ENCODE results near the gene CCDC116.
A peak's percentile ranks its signal among the peaks of the same experiment; 100 is the strongest.

CCDC116 gene

GRCh38 chr22:21628386-21629254, 3.9 kb upstream of the CCDC116 start:
- Histone ChIP-seq H3K9ac (ENCODE audit: low read length) (no peak overlapping the region), H2BK5ac (ENCODE audit: low read depth, low read length, poor library complexity) (no peak overlapping the region), H2BK120ac (ENCODE audit: insufficient read depth, low read length, poor library complexity) (no peak overlapping the region), H3K4me1 (ENCODE audit: control insufficient read depth in 1 of 2, insufficient read depth in 2 of 2, low read length in 2 of 2) (peaks cover 5 to 10% of the 10 kb centered on the region in 2 experiments), H3K9me3 (ENCODE audit: insufficient read depth, low read depth, low read length) (peaks cover 8% of the 10 kb centered on the region), H4K91ac (ENCODE audit: low read depth, low read length) (peak overlapping the region; percentile 4), H2AK5ac (ENCODE audit: low read length) (peak overlapping the region; percentile 69), H4K8ac (ENCODE audit: low read depth, low read length) (peak overlapping the region; percentile 64), H2AFZ (ENCODE audit: insufficient read depth, low read length, poor library complexity) (no peak overlapping the region), H3K27me3 (ENCODE audit: insufficient read depth, low read length) (no peaks in the 10 kb centered on the region), H3K4ac (ENCODE audit: low read depth, low read length) (peak overlapping the region; percentile 71), H3K4me2 (ENCODE audit: low read length) (peak overlapping the region; percentile 85), H3K18ac (ENCODE audit: low read length) (peak overlapping the region; percentile 4), H4K12ac (ENCODE audit: low read depth, low read length) (peak overlapping the region; percentile 13), H3K79me2 (ENCODE audit: control insufficient read depth, insufficient read depth, low read length, poor library complexity) (peaks cover 10% of the 10 kb centered on the region), H3K79me1 (ENCODE audit: low read length) (peaks cover 7% of the 10 kb centered on the region), H3K36me3 (ENCODE audit: control insufficient read depth in 1 of 2, insufficient read depth in 2 of 2, low read length in 2 of 2) (peaks cover 12 to 15% of the 10 kb centered on the region in 2 experiments), H2BK12ac (ENCODE audit: low read length) (no peak overlapping the region), H3K27ac (ENCODE audit: low read depth, low read length) (no peak overlapping the region), H3K4me3 (ENCODE audit: low read depth, low read length) (peak overlapping the region; percentile 94), H3K23ac (ENCODE audit: low read length) (no peak overlapping the region), H3K14ac (ENCODE audit: low read length) (peak overlapping the region; percentile 44)
- WGBS (ENCODE audit: extremely low coverage, insufficient coverage, insufficient read length) = no CpG with 5 or more reads among the region's 74 CpGs
- DNase-seq = no peak

GRCh38 chr22:21629255-21630149, 3.1 kb upstream of the CCDC116 start, which contains the start of gene YDJC:
Gene YDJC, minus strand, starts transcription at chr22:21630022. Its CDS starts 8 bp downstream, at chr22:21630014.
- Histone ChIP-seq H4K8ac (ENCODE audit: low read depth, low read length) (peak within 1 kb of the TSS; percentile 96), H3K36me3 (ENCODE audit: control insufficient read depth in 1 of 2, insufficient read depth in 2 of 2, low read length in 2 of 2) (peaks cover 8 to 9% of the 10 kb centered on the region in 2 experiments), H3K79me2 (ENCODE audit: control insufficient read depth, insufficient read depth, low read length, poor library complexity) (peaks cover 10% of the 10 kb centered on the region), H2BK120ac (ENCODE audit: insufficient read depth, low read length, poor library complexity) (peak within 1 kb of the TSS; percentile 60), H3K4me2 (ENCODE audit: low read length) (peak within 1 kb of the TSS; percentile 85), H3K9me3 (ENCODE audit: insufficient read depth, low read depth, low read length) (peaks cover 8% of the 10 kb centered on the region), H3K79me1 (ENCODE audit: low read length) (peaks cover 7% of the 10 kb centered on the region), H3K4me1 (ENCODE audit: control insufficient read depth in 1 of 2, insufficient read depth in 2 of 2, low read length in 2 of 2) (peaks cover 5 to 10% of the 10 kb centered on the region in 2 experiments), H2BK12ac (ENCODE audit: low read length) (no peak within 1 kb of the TSS), H3K9ac (ENCODE audit: low read length) (peak within 1 kb of the TSS; percentile 90), H3K4ac (ENCODE audit: low read depth, low read length) (peak within 1 kb of the TSS; percentile 87), H4K12ac (ENCODE audit: low read depth, low read length) (peak within 1 kb of the TSS; percentile 65), H4K91ac (ENCODE audit: low read depth, low read length) (peak within 1 kb of the TSS; percentile 93), H3K18ac (ENCODE audit: low read length) (peak within 1 kb of the TSS; percentile 96), H3K27me3 (ENCODE audit: insufficient read depth, low read length) (no peaks in the 10 kb centered on the region), H3K27ac (ENCODE audit: low read depth, low read length) (no peak within 1 kb of the TSS), H2AK5ac (ENCODE audit: low read length) (peak within 1 kb of the TSS; percentile 80), H3K4me3 (ENCODE audit: low read depth, low read length) (peak within 1 kb of the TSS; percentile 94), H3K14ac (ENCODE audit: low read length) (peak within 1 kb of the TSS; percentile 93), H3K23ac (ENCODE audit: low read length) (no peak within 1 kb of the TSS), H2AFZ (ENCODE audit: insufficient read depth, low read length, poor library complexity) (peak within 1 kb of the TSS; percentile 91), H2BK5ac (ENCODE audit: low read depth, low read length, poor library complexity) (peak within 1 kb of the TSS; percentile 18)
- DNase-seq = peak; percentile 96 to 98
- no CpG with 5 or more reads among the region's 93 CpGs for WGBS (ENCODE audit: extremely low coverage, insufficient coverage, insufficient read length)

- Histone ChIP-seq H3K14ac (ENCODE audit: low read length) (no peak overlapping the region), H3K23ac (ENCODE audit: low read length) (no peak overlapping the region), H2BK5ac (ENCODE audit: low read depth, low read length, poor library complexity) (no peak overlapping the region), H3K4ac (ENCODE audit: low read depth, low read length) (no peak overlapping the region), H2AFZ (ENCODE audit: insufficient read depth, low read length, poor library complexity) (no peak overlapping the region), H3K9ac (ENCODE audit: low read length) (no peak overlapping the region), H3K9me3 (ENCODE audit: insufficient read depth, low read depth, low read length) (peaks cover 9% of the 10 kb centered on the region), H3K27ac (ENCODE audit: low read depth, low read length) (no peak overlapping the region), H4K8ac (ENCODE audit: low read depth, low read length) (no peak overlapping the region), H3K18ac (ENCODE audit: low read length) (no peak overlapping the region), H2BK12ac (ENCODE audit: low read length) (no peak overlapping the region), H3K4me3 (ENCODE audit: low read depth, low read length) (no peak overlapping the region), H4K12ac (ENCODE audit: low read depth, low read length) (no peak overlapping the region), H3K36me3 (ENCODE audit: control insufficient read depth in 1 of 2, insufficient read depth in 2 of 2, low read length in 2 of 2) (peaks cover 7 to 8% of the 10 kb centered on the region in 2 experiments), H3K79me1 (ENCODE audit: low read length) (peaks cover 7% of the 10 kb centered on the region), H3K4me1 (ENCODE audit: control insufficient read depth in 1 of 2, insufficient read depth in 2 of 2, low read length in 2 of 2) (peaks cover 5 to 10% of the 10 kb centered on the region in 2 experiments), H3K4me2 (ENCODE audit: low read length) (no peak overlapping the region), H2AK5ac (ENCODE audit: low read length) (no peak overlapping the region), H3K79me2 (ENCODE audit: control insufficient read depth, insufficient read depth, low read length, poor library complexity) (peaks cover 10% of the 10 kb centered on the region), H3K27me3 (ENCODE audit: insufficient read depth, low read length) (no peaks in the 10 kb centered on the region), H4K91ac (ENCODE audit: low read depth, low read length) (no peak overlapping the region), H2BK120ac (ENCODE audit: insufficient read depth, low read length, poor library complexity) (no peak overlapping the region)
- no CpG with 5 or more reads among the region's 4 CpGs for WGBS (ENCODE audit: extremely low coverage, insufficient coverage, insufficient read length)
- no peak for DNase-seq
Measured at GRCh38 chr22:21631025-21631424, 1.5 kb upstream of the CCDC116 start.

GRCh38 chr22:21632931-21633330, 371 bp downstream of the CCDC116 start:
- Histone ChIP-seq H2BK12ac (ENCODE audit: low read length) (no peak overlapping the region), H3K79me1 (ENCODE audit: low read length) (peaks cover 7% of the 10 kb centered on the region), H3K4me1 (ENCODE audit: control insufficient read depth in 1 of 2, insufficient read depth in 2 of 2, low read length in 2 of 2) (peaks cover 5 to 10% of the 10 kb centered on the region in 2 experiments), H3K9ac (ENCODE audit: low read length) (no peak overlapping the region), H3K79me2 (ENCODE audit: control insufficient read depth, insufficient read depth, low read length, poor library complexity) (peaks cover 10% of the 10 kb centered on the region), H2BK5ac (ENCODE audit: low read depth, low read length, poor library complexity) (no peak overlapping the region), H3K27ac (ENCODE audit: low read depth, low read length) (no peak overlapping the region), H3K14ac (ENCODE audit: low read length) (no peak overlapping the region), H2BK120ac (ENCODE audit: insufficient read depth, low read length, poor library complexity) (no peak overlapping the region), H3K18ac (ENCODE audit: low read length) (no peak overlapping the region), H2AK5ac (ENCODE audit: low read length) (no peak overlapping the region), H2AFZ (ENCODE audit: insufficient read depth, low read length, poor library complexity) (no peak overlapping the region), H4K91ac (ENCODE audit: low read depth, low read length) (no peak overlapping the region), H3K23ac (ENCODE audit: low read length) (no peak overlapping the region), H3K27me3 (ENCODE audit: insufficient read depth, low read length) (no peaks in the 10 kb centered on the region), H3K36me3 (ENCODE audit: control insufficient read depth in 1 of 2, insufficient read depth in 2 of 2, low read length in 2 of 2) (peaks cover 6 to 7% of the 10 kb centered on the region in 2 experiments), H3K9me3 (ENCODE audit: insufficient read depth, low read depth, low read length) (peaks cover 11% of the 10 kb centered on the region), H3K4ac (ENCODE audit: low read depth, low read length) (no peak overlapping the region), H4K8ac (ENCODE audit: low read depth, low read length) (no peak overlapping the region), H3K4me2 (ENCODE audit: low read length) (no peak overlapping the region), H4K12ac (ENCODE audit: low read depth, low read length) (no peak overlapping the region), H3K4me3 (ENCODE audit: low read depth, low read length) (no peak overlapping the region)
- WGBS (ENCODE audit: extremely low coverage, insufficient coverage, insufficient read length) = no CpG with 5 or more reads among the region's 18 CpGs
- no peak for DNase-seq

All from trophoblast cell (in vitro differentiated cells and primary cell).